T-cell (primary cell): ENCODE measurements around the gene ZNF576. TPM values are rescaled to one million over a fixed set of nuclear protein-coding genes. Genes with fewer than 3 reads are reported as not detected.

ENCODE experiments used
- ATAC-seq, 4 experiments: fragments of 200-7000 bp in 3 of 4; fragments of 150-1000 bp in 1 of 4; cut with Tn5 transposase; replicated peaks in 1 of 4; 1 replicate in 3 of 4; 2 replicates in 1 of 4; pipeline ENCODE4 v1.10.0; 2021; ENCODE audit warnings: moderate library complexity in 3 of 4, mild to moderate bottlenecking in 2 of 4, moderate number of reproducible peaks in 1 of 4
- CTCF ChIA-PET, 2 donors: fragments of 300-600 bp; sonication (Branson Sonifier 250); formaldehyde crosslinking; loops; one replicate each; lab custom pipeline; 2022; ENCODE audit warnings: antibody characterized with exemption in 2 of 2; lab: Charles Lee
- POLR2A ChIA-PET, 2 donors: fragments of 300-600 bp; sonication (Branson Sonifier 250); formaldehyde crosslinking; loops; one replicate each; lab custom pipeline; 2022; ENCODE audit warnings: antibody characterized with exemption in 2 of 2; lab: Charles Lee
- DNase-seq, 35 experiments: peaks; one replicate each; pipeline versions ENCODE4 v3.0.0 to v3.0.0-alpha.2; 2013 to 2023
- H3K27ac ChIP-seq: one replicate; pipeline ENCODE4 v1.5.1; 2013; ENCODE audit warnings: low read length
- H3K27me3 ChIP-seq, 2 experiments: replicated peaks in 1 of 2; 1 replicate in 1 of 2; 2 replicates in 1 of 2; pipeline versions ENCODE4 v1.6.1 to v1.7.0; 2013; ENCODE audit warnings: low read length in 1 of 2, mixed read lengths in 1 of 2; ENCODE audit not compliant: control insufficient read depth in 2 of 2, insufficient read depth in 2 of 2; ENCODE audit errors: extremely low read depth in 1 of 2
- H3K36me3 ChIP-seq, 2 donors: 1 replicate in 1 of 2; 2 replicates in 1 of 2; pipeline versions ENCODE4 v1.6.1 to v1.7.0; 2013; ENCODE audit warnings: low read length in 1 of 2; ENCODE audit not compliant: control insufficient read depth in 2 of 2, insufficient read depth in 1 of 2; ENCODE audit errors: extremely low read depth in 1 of 2
- H3K4me1 ChIP-seq, 2 experiments: 1 replicate in 1 of 2; 2 replicates in 1 of 2; pipeline versions ENCODE4 v1.6.1 to v1.7.0; 2013; ENCODE audit warnings: low read length in 2 of 2, mixed read lengths in 1 of 2; ENCODE audit not compliant: insufficient read depth in 2 of 2, control insufficient read depth in 1 of 2; ENCODE audit errors: extremely low read depth in 1 of 2
- H3K4me3 ChIP-seq, 2 donors: 1 replicate in 1 of 2; 2 replicates in 1 of 2; pipeline versions ENCODE4 v1.5.1 to v1.7.0; 2013; ENCODE audit warnings: mild to moderate bottlenecking in 2 of 2, low read length in 1 of 2, moderate library complexity in 1 of 2; ENCODE audit not compliant: control insufficient read depth in 1 of 2; ENCODE audit errors: extremely low read depth in 1 of 2
- H3K9me3 ChIP-seq: 2 replicates; pipeline ENCODE4 v1.7.0; 2013
- H3K27ac Mint-ChIP-seq, 2 donors: one replicate each; pipeline ENCODE4 v1.8.0; 2020 to 2021; ENCODE audit warnings: mild to moderate bottlenecking in 2 of 2, mixed read lengths in 2 of 2
- H3K27me3 Mint-ChIP-seq, 2 donors: one replicate each; pipeline ENCODE4 v1.8.0; 2021 to 2022; ENCODE audit warnings: mixed read lengths in 2 of 2
- H3K36me3 Mint-ChIP-seq: one replicate; pipeline ENCODE4 v1.8.0; 2021; ENCODE audit warnings: mixed read lengths
- H3K4me1 Mint-ChIP-seq, 3 donors: one replicate each; pipeline ENCODE4 v1.8.0; 2020 to 2022; ENCODE audit warnings: mixed read lengths in 3 of 3, mild to moderate bottlenecking in 1 of 3
- H3K4me3 Mint-ChIP-seq, 3 donors: one replicate each; pipeline ENCODE4 v1.8.0; 2020 to 2022; ENCODE audit warnings: mild to moderate bottlenecking in 3 of 3, mixed read lengths in 3 of 3, moderate library complexity in 3 of 3
- H3K9me3 Mint-ChIP-seq, 3 donors: one replicate each; pipeline ENCODE4 v1.8.0; 2020 to 2022; ENCODE audit warnings: mixed read lengths in 3 of 3
- WGBS: methylation state at CpG from one replicate; pipeline ENCODE4 v1.1.5; 2013; ENCODE audit warnings: missing lambda C conversion rate; ENCODE audit not compliant: insufficient coverage; 5-methylcytosine and 5-hydroxymethylcytosine counted together
- total RNA-seq, 35 experiments: library from RNA in 6 of 35; stranded (reverse) in 6 of 35; fragments of 120-200 nt in 1 of 35; gene quantifications; one replicate each; pipeline versions ENCODE4 v1.2.1 to v1.2.4 and lab custom pipeline; 2013 to 2026

The ZNF576 gene
- total RNA-seq, 5 donors from 2014 or later (not counting 1 experiment from before 2014, with no cell fraction given), result 5.4 to 19.6 (median 16.9) TPM

GRCh38 chr19:43622956-43623355 is 26.6 kb downstream of the ZNF576 start:
- Mint-ChIP-seq H3K4me1 (peaks cover 30 to 43% (median 38%) of the 10 kb centered on the region in 3 donors), H3K9me3 (no peaks in the 10 kb centered on the region), H3K27ac (no peak overlapping the region), H3K27me3 (peaks cover 0 to 4% of the 10 kb centered on the region in 2 donors), H3K4me3 (no peak overlapping the region), H3K36me3 (no peaks in the 10 kb centered on the region)
- WGBS, result no CpG with 5 or more reads among the region's 1 CpG
- Histone ChIP-seq H3K4me1 (peaks cover 9 to 39% of the 10 kb centered on the region in 2 experiments), H3K4me3 (no peak overlapping the region), H3K27ac (no peak overlapping the region), H3K27me3 (peaks cover 0 to 24% of the 10 kb centered on the region in 2 experiments), H3K36me3 (no peaks in the 10 kb centered on the region), H3K9me3 (no peaks in the 10 kb centered on the region)
- ATAC-seq, result no peak
- CTCF ChIA-PET, result no interaction called here
- POLR2A ChIA-PET, result no interaction called here
- no peak for DNase-seq

GRCh38 chr19:43623889-43624670 is 27.7 kb downstream of the ZNF576 start:
- DNase-seq (no peak), ATAC-seq (no peak)
- H3K4me3 ChIP-seq, result no peak overlapping the region
- POLR2A ChIA-PET, result no interaction called here
- Mint-ChIP-seq H3K4me3 (no peak overlapping the region), H3K4me1 (peaks cover 26 to 37% (median 33%) of the 10 kb centered on the region in 3 donors), H3K9me3 (no peaks in the 10 kb centered on the region), H3K36me3 (no peaks in the 10 kb centered on the region), H3K27me3 (peaks cover 0 to 4% of the 10 kb centered on the region in 2 donors), H3K27ac (no peak overlapping the region)
- no peaks in the 10 kb centered on the region for H3K9me3 ChIP-seq
- H3K27ac ChIP-seq, result no peak overlapping the region
- H3K4me1 ChIP-seq, result peaks cover 2 to 28% of the 10 kb centered on the region in 2 experiments
- WGBS, result 95% methylated on average over 30 of the region's 35 CpGs
- H3K27me3 ChIP-seq, result peaks cover 0 to 24% of the 10 kb centered on the region in 2 experiments
- no peaks in the 10 kb centered on the region for H3K36me3 ChIP-seq
- CTCF ChIA-PET, result interaction anchor here in 1 of 2 donors (0.5 kb wide), 2 partner anchors 50 to 192 kb away, joined by 3 to 4 read pairs; no protein-coding TSS in a partner anchor

DNA sequence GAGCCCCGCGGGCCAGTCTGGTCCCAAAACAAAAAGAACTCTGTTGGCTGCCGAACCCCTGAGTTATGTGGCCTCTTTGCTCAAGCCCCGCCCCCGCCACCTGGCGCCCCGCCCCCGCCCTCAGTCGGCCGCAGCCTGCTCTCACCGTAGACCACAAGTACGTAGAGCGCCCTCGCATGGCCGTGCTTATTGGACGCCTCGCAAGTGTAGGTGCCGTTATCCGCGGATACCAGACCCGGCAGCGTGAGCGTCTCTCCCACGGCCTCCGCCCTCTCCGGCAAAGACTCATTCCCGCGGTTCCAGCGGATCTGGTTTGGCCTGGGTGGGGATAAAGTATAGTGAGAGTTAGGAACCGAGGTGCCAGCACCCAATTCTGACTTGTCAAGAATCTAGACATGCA is 28.5 kb downstream of the ZNF576 start:
- CTCF ChIA-PET, result no interaction called here
- H3K9me3 Mint-ChIP-seq, result no peaks in the 10 kb centered on the region
- peaks cover 25 to 32% (median 29%) of the 10 kb centered on the region in 3 donors for H3K4me1 Mint-ChIP-seq
- H3K4me3 ChIP-seq, result peak overlapping the region in 1 of 2 donors; percentile 20
- DNase-seq (peak; percentile 65 to 92 (median 85)), ATAC-seq (peak; percentile 72 to 85 (median 76))
- H3K27ac ChIP-seq, result no peak overlapping the region
- peak overlapping the region in 1 of 3 donors; percentile 32 for H3K4me3 Mint-ChIP-seq
- peaks cover 0 to 4% of the 10 kb centered on the region in 2 donors for H3K27me3 Mint-ChIP-seq
- peaks cover 2 to 26% of the 10 kb centered on the region in 2 experiments for H3K4me1 ChIP-seq
- POLR2A ChIA-PET, result no interaction called here
- peaks cover 0 to 24% of the 10 kb centered on the region in 2 experiments for H3K27me3 ChIP-seq
- H3K9me3 ChIP-seq, result no peaks in the 10 kb centered on the region
- no peaks in the 10 kb centered on the region for H3K36me3 ChIP-seq
- no peak overlapping the region for H3K27ac Mint-ChIP-seq
- H3K36me3 Mint-ChIP-seq, result no peaks in the 10 kb centered on the region
- WGBS, result 5% methylated on average over 17 of the region's 30 CpGs

- WGBS, result 80% methylated on average over 22 of the region's 32 CpGs
- no peaks in the 10 kb centered on the region for H3K36me3 ChIP-seq
- H3K4me3 ChIP-seq, result no peak overlapping the region
- peak in 1 of 35 experiments; percentile 31 for DNase-seq
- no peaks in the 10 kb centered on the region for H3K9me3 ChIP-seq
- H3K27ac Mint-ChIP-seq, result peak overlapping the region in 1 of 2 donors; percentile 15
- H3K27me3 Mint-ChIP-seq, result peaks cover 0 to 4% of the 10 kb centered on the region in 2 donors
- H3K9me3 Mint-ChIP-seq, result no peaks in the 10 kb centered on the region
- peaks cover 0 to 16% of the 10 kb centered on the region in 2 experiments for H3K4me1 ChIP-seq
- no peak for ATAC-seq
- peaks cover 16 to 21% (median 18%) of the 10 kb centered on the region in 3 donors for H3K4me1 Mint-ChIP-seq
- ChIA-PET CTCF (interaction anchor here in 1 of 2 donors (0.5 kb wide), 1 partner anchor 44 kb away, joined by 4 read pairs; the partner anchor contains the start of gene PLAUR), POLR2A (no interaction called here)
- H3K36me3 Mint-ChIP-seq, result no peaks in the 10 kb centered on the region
- H3K27me3 ChIP-seq, result peaks cover 0 to 24% of the 10 kb centered on the region in 2 experiments
- H3K27ac ChIP-seq, result no peak overlapping the region
- H3K4me3 Mint-ChIP-seq, result no peak overlapping the region
Observed at GRCh38 chr19:43625918-43626579, 29.7 kb downstream of the ZNF576 start.

- ChIA-PET CTCF (interaction anchor here in 1 of 2 donors (0.5 kb wide), 1 partner anchor 43 kb away, joined by 4 read pairs; the partner anchor contains the start of gene PLAUR), POLR2A (no interaction called here)
- Histone ChIP-seq H3K27ac (no peak overlapping the region), H3K4me1 (peaks cover 0 to 16% of the 10 kb centered on the region in 2 experiments), H3K9me3 (no peaks in the 10 kb centered on the region), H3K36me3 (no peaks in the 10 kb centered on the region), H3K4me3 (no peak overlapping the region), H3K27me3 (peaks cover 0 to 24% of the 10 kb centered on the region in 2 experiments)
- ATAC-seq (no peak), DNase-seq (no peak)
- Mint-ChIP-seq H3K36me3 (no peaks in the 10 kb centered on the region), H3K9me3 (no peaks in the 10 kb centered on the region), H3K4me3 (no peak overlapping the region), H3K27me3 (peaks cover under 1 to 4% of the 10 kb centered on the region in 2 donors), H3K4me1 (peaks cover 14 to 18% (median 14%) of the 10 kb centered on the region in 3 donors), H3K27ac (no peak overlapping the region)
- WGBS, result 35% methylated on average over 9 of the region's 17 CpGs
Observed at GRCh38 chr19:43626838-43627237, 30.4 kb downstream of the ZNF576 start.

DNA sequence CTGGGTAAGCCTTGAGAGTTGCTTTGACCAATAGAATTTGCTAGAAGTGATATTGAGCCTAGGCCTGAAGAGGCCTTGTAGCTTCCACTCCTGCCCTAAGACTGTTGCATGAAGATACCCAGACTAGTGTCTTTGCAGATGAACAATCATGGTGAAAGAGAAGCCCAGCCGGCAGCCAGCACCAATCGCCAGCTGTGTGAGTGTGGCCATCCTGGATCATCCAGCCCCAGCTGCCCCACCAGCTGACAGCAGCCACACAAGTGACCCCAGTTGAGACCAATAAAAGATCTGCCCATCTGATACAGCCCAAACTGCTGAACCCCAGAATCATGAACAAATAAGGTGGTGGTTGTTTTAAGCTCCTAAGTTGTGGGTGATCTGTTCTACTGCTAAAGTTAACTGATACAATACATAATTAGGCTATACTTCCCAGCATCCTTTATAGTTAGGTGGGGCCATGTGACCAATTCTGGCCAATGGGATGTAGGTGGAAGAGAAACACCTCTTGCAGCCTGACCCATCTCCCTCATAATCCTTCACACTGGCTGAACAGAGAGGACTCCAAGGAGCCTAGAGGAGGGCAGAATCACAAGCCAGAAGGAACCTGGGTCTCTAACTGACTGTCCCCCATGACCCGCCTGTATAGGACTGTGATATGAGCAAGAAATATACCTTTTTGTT is 32.4 kb downstream of the ZNF576 start:
- H3K4me1 Mint-ChIP-seq, result peaks cover 13 to 18% (median 14%) of the 10 kb centered on the region in 3 donors
- ATAC-seq (no peak), DNase-seq (no peak)
- Histone ChIP-seq H3K4me1 (peaks cover 0 to 16% of the 10 kb centered on the region in 2 experiments), H3K36me3 (no peaks in the 10 kb centered on the region), H3K9me3 (no peaks in the 10 kb centered on the region), H3K4me3 (no peak overlapping the region), H3K27ac (no peak overlapping the region), H3K27me3 (peaks cover 0 to 32% of the 10 kb centered on the region in 2 experiments)
- ChIA-PET POLR2A (no interaction called here), CTCF (no interaction called here)
- no peak overlapping the region for H3K4me3 Mint-ChIP-seq
- H3K36me3 Mint-ChIP-seq, result no peaks in the 10 kb centered on the region
- WGBS, result no CpG with 5 or more reads among the region's 3 CpGs
- H3K27ac Mint-ChIP-seq, result no peak overlapping the region
- H3K9me3 Mint-ChIP-seq, result no peaks in the 10 kb centered on the region
- H3K27me3 Mint-ChIP-seq, result peaks cover 4 to 9% of the 10 kb centered on the region in 2 donors
